A673 (cell line): Measurements from ENCODE around the gene KLHDC4. TPM values are rescaled to one million over a fixed set of nuclear protein-coding genes. Genes with fewer than 3 reads are reported as not detected.

ENCODE experiments used
- BruUV-seq: library from RNA; stranded (reverse); fragments of 400-500 nt; replicated peaks from 2 replicates; lab custom pipeline; 2021; lab: Mats Ljungman, UMichigan
- CTCF ChIA-PET: fragments of 300-600 bp; sonication (Branson Sonifier 250); formaldehyde crosslinking; loops from one replicate; lab custom pipeline; 2022; ENCODE audit warnings: antibody characterized with exemption; lab: Charles Lee
- POLR2A ChIA-PET: fragments of 300-600 bp; sonication (Branson Sonifier 250); formaldehyde crosslinking; loops from one replicate; lab custom pipeline; 2022; ENCODE audit warnings: antibody characterized with exemption; ENCODE audit not compliant: low non-redundant PET; lab: Charles Lee
- DNase-seq: peaks from one replicate; pipeline ENCODE4 v3.0.0-alpha.2; 2015; ENCODE audit warnings: low spot score
- H3K27ac ChIP-seq: fragments of 200-600 bp; sonication (generic); 2 replicates; pipeline ENCODE4 v1.5.1; 2016; ENCODE audit warnings: mixed run types, low read depth, mild to moderate bottlenecking, mixed read lengths, antibody characterized with exemption, low read length; ENCODE audit not compliant: poor library complexity, severe bottlenecking
- H3K27me3 ChIP-seq: fragments of 200-600 bp; sonication (generic); replicated peaks from 2 replicates; pipeline ENCODE4 v1.6.1; 2017; ENCODE audit warnings: mixed run types, low read depth, mild to moderate bottlenecking, mixed read lengths, antibody characterized with exemption, low read length; ENCODE audit not compliant: insufficient read depth, poor library complexity
- H3K36me3 ChIP-seq: fragments of 200-600 bp; sonication (generic); 2 replicates; pipeline ENCODE4 v1.6.1; 2016; ENCODE audit warnings: mixed run types, mild to moderate bottlenecking, mixed read lengths, antibody characterized with exemption, low read length; ENCODE audit not compliant: insufficient read depth, poor library complexity, severe bottlenecking
- H3K4me1 ChIP-seq: fragments of 200-600 bp; sonication (generic); 2 replicates; pipeline ENCODE4 v1.6.1; 2017; ENCODE audit warnings: mixed run types, mild to moderate bottlenecking, mixed read lengths, antibody characterized with exemption, low read length; ENCODE audit not compliant: insufficient read depth, poor library complexity, severe bottlenecking
- H3K4me3 ChIP-seq: fragments of 200-600 bp; sonication (generic); 2 replicates; pipeline ENCODE4 v1.5.1; 2016; ENCODE audit warnings: low read depth, mixed run types, mild to moderate bottlenecking, mixed read lengths, low read length; ENCODE audit not compliant: poor library complexity, severe bottlenecking
- H3K9me3 ChIP-seq: fragments of 200-600 bp; sonication (generic); 2 replicates; pipeline ENCODE4 v1.6.1; 2016; ENCODE audit warnings: mixed run types, low read depth, mild to moderate bottlenecking, mixed read lengths, antibody characterized with exemption, low read length; ENCODE audit not compliant: poor library complexity, severe bottlenecking
- CTCF ChIP-seq: fragments of 300-800, 200-600 bp; sonication (generic); conservative IDR thresholded peaks from 2 replicates; pipeline ENCODE4 v1.5.1; 2017; ENCODE audit warnings: low read depth, mild to moderate bottlenecking, antibody characterized with exemption, low read length, moderate library complexity, mixed read lengths
- EZH2 ChIP-seq: fragments of 200-600 bp; sonication (generic); IDR thresholded peaks from 2 replicates; pipeline ENCODE4 v1.6.1; 2017; ENCODE audit warnings: borderline replicate concordance, low read depth, mild to moderate bottlenecking, mixed read lengths, antibody characterized with exemption, low read length; ENCODE audit not compliant: poor library complexity, severe bottlenecking
- intact Hi-C: fragments of 100-400 bp; cut with micrococcal nuclease; formaldehyde crosslinking; loops from one replicate; pipeline ENCODE4 v1.10.0; 2022; ENCODE audit not compliant: unreplicated experiment
- total RNA-seq: library from RNA; stranded (reverse); gene quantifications from 2 replicates; pipeline ENCODE4 v1.2.3, GENCODE V29; 2021

Gene KLHDC4
- total RNA-seq, 1 experiment from 2014 or later: 86.6 TPM

- H3K27ac ChIP-seq: no peak overlapping the region
- peaks cover 8% of the 10 kb centered on the region for H3K36me3 ChIP-seq
- DNase-seq: no peak
- no TSS peak for BruUV-seq
- ChIA-PET POLR2A (interaction anchor here (0.5 kb wide), 1 partner anchor 1134 kb away, joined by 4 read pairs; no protein-coding TSS in a partner anchor), CTCF (no interaction called here)
- intact Hi-C loops: no loop called here
- TF ChIP-seq EZH2 (no peak), CTCF (no peak)
- H3K4me1 ChIP-seq: peaks cover 2% of the 10 kb centered on the region
- no peaks in the 10 kb centered on the region for H3K9me3 ChIP-seq
- no peaks in the 10 kb centered on the region for H3K27me3 ChIP-seq
- H3K4me3 ChIP-seq: no peak overlapping the region
These were observed 69.1 kb downstream of the KLHDC4 start for GRCh38 chr16:87696726-87697125.

- no peak for DNase-seq
- Histone ChIP-seq H3K27me3 (no peaks in the 10 kb centered on the region), H3K9me3 (no peaks in the 10 kb centered on the region), H3K27ac (no peak overlapping the region), H3K4me1 (peaks cover 7% of the 10 kb centered on the region), H3K36me3 (peaks cover 8% of the 10 kb centered on the region), H3K4me3 (no peak overlapping the region)
- intact Hi-C loops: no loop called here
- CTCF ChIA-PET: no interaction called here
- no peak for TF ChIP-seq EZH2
- TF ChIP-seq CTCF: no peak
- POLR2A ChIA-PET: no interaction called here
- no TSS peak for BruUV-seq
These were observed 70.3 kb downstream of the KLHDC4 start for GRCh38 chr16:87695534-87695933.

GRCh38 chr16:87694441-87695125 lies 71.2 kb downstream of the KLHDC4 start:
- intact Hi-C loops: no loop called here
- no peak overlapping the region for H3K27ac ChIP-seq
- H3K4me1 ChIP-seq: peaks cover 7% of the 10 kb centered on the region
- no TSS peak for BruUV-seq
- TF ChIP-seq CTCF (no peak), EZH2 (no peak)
- DNase-seq: no peak
- H3K36me3 ChIP-seq: peaks cover 4% of the 10 kb centered on the region
- no peaks in the 10 kb centered on the region for H3K9me3 ChIP-seq
- POLR2A ChIA-PET: no interaction called here
- no peak overlapping the region for H3K4me3 ChIP-seq
- CTCF ChIA-PET: no interaction called here
- no peaks in the 10 kb centered on the region for H3K27me3 ChIP-seq
